ENCODE data around the gene FBRS.

DNA sequence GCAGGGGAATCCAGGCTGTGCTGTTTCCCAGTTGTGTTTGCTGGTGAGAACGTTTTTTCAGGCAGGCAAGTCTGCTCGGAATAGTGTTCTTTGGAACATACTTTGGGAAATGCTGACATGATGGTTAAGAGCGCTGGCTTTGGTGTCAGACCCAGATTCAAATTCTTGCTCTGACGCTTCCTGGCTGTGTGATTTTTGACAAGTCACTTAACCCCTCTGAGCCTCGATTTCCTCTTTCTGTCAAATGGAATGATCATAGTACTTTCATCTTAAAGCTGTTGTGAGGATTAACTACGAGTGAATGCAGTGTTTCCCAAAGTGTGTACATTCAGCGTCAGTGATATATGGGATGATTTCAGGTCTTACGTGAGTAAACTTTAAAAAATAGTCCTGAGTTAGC, 4.8 kb downstream of the FBRS start:
- TF ChIP-seq YY1 (IDR thresholded peaks at IDR 0.05; ENCODE audit: insufficient read depth, insufficient read length) (no peak), SUZ12 (IDR thresholded peaks at IDR 0.05; ENCODE audit: extremely low read depth, insufficient read depth, insufficient read length) (no peak)
